Stimulated activated CD8-positive, alpha-beta memory T cell treated with anti-CD3 and anti-CD28 coated beads, Interleukin-7, amount 100 ng/mL, for 1 hour (primary cell): ENCODE measurements around the gene MYOM3.

Experiments used
- DNase-seq, 2 donors: peaks; one replicate each; pipeline ENCODE4 v3.0.0-alpha.2; 2020; ENCODE audit warnings: low read depth in 2 of 2

MYOM3 gene

GRCh38 chr1:24111996-24112779, at the start of gene MYOM3:
MYOM3 (minus strand) TSS chr1:24112135; CDS start chr1:24108636, 3,499 bp downstream.
- peak in 1 of 2 donors; percentile 8 for DNase-seq

DNA sequence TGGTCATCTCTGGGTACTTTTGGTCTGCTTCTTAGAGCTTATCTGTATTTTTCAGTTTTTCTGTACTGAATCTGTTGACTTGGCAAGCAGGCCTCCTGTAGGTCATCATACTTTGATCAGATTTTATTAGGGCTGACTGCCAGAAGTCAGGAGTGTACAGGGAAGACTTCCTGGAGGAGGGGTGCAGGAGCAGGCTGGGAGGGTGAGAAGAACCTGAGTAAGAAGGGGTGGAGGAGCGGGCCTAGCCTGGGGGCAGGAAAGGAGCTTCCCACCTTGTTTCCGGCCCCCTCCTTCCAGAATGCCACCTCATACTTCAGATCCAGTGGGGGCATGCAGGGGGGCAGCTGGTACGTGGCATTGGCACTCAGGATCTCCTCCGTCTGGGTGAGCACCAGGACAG, 49.3 kb upstream of the MYOM3 start:
- no peak for DNase-seq

DNA sequence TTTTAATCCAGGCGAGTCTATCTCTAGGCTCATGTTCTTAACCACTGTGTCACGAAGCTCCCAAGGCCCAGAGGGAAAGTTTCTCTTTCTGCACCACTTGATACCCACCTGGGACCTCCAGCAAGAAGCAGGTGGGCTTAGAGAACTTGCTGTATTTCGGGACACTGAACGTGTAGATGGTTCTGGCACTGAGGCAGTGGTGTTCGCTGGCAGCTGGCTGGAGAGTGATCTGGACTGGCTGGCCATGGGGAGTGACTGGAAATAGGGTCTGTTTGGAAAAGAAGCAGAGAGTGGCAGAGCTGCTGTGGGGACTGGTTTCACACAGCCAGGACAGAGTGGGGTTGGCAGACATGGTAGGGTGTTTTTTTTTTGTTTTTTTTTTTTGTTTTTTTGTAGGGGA, 47.4 kb upstream of the MYOM3 start:
- no peak for DNase-seq

DNA sequence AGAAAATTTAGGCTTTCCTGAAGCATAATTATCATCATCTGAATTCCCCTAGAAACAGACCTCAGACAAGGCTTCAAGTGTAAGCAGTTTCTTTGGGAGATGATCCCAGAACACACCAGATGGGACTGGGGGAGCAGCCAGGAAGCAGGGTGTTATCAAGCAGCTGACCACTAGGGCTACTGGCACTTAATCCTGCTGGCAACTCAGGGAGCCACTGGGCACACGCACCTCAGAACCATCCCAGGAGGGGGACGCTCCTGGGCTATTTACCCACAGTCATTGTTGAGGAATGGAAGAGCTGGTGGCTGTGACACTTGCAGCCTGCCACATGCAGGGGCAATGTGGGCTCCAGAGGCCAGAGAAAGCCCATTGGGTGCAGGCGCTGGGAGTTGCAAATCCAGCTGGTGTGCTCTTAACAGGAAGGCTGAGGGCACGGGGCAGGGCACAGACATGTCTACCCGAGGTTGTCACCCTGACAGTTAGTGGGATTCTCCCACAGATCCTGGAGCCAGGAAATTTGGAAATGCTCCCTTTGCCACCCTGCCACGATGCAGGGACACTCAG, 46.1 kb upstream of the MYOM3 start:
- no peak for DNase-seq

DNA sequence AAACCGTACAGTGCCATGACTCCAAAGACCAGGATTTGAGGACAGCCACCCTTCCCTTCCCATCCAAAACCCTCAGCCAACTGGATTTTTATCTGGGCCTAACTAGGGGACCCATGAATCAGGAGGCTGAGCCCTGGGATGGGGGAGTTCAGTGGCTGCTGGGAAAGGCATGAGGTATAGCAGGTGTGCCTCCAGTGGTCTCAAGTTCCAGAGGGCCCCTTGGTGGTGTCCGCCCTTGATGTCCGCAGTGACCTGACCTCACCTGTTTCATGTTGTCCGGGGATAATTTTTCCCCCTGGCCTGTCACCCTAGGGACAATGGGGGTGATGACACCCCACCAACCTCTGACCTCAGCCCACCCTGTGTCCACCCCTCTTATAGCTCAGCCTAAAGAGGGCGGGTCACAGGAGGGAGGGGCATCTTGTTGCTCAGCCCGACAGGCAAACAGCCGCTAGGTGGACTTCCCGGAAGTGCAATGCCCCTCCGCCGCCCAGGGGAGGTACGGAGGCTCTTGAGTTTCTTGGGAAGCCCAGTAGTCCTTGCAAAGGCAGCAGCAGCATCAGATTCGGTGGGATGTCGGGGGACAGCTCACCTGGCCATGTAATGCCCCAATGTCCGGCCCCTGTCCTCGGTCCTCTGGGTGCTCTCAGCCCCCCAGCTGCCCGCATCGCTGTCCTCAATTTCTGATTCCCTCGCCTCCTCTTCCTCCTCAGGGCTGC, 44.8 kb upstream of the MYOM3 start:
- no peak for DNase-seq

- no peak for DNase-seq
These were observed 43.3 kb upstream of the MYOM3 start for GRCh38 chr1:24155011-24155782.

- no peak for DNase-seq
These were observed 42.3 kb upstream of the MYOM3 start for GRCh38 chr1:24154215-24154614.

- no peak for DNase-seq
These were observed 40.9 kb upstream of the MYOM3 start for GRCh38 chr1:24152631-24153494.

DNA sequence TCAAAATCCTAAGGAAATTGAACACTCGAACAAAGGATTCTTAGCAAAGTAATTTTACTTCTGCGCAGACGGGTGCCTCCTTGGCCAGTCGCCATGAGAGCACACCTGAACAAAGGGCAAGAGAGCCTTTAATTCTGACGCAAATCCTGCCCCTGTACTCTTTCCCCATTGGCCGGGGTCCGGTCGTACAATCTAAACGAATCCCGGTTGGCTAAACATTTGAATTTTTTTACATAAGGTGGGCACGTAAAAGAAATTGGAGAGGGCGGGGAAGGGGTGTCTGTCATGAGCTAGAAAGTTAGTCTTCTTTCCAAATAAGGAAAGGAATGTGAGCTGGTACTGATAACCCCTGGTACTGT, 39.2 kb upstream of the MYOM3 start:
- no peak for DNase-seq

- DNase-seq = peak; percentile 68 to 82
These were observed 38.6 kb upstream of the MYOM3 start for GRCh38 chr1:24150234-24151174.

- DNase-seq = peak in 1 of 2 donors; percentile 6
These were observed 37.9 kb upstream of the MYOM3 start for GRCh38 chr1:24149866-24150233.

- DNase-seq = no peak
These were observed 35.9 kb upstream of the MYOM3 start for GRCh38 chr1:24147816-24148215.

DNA sequence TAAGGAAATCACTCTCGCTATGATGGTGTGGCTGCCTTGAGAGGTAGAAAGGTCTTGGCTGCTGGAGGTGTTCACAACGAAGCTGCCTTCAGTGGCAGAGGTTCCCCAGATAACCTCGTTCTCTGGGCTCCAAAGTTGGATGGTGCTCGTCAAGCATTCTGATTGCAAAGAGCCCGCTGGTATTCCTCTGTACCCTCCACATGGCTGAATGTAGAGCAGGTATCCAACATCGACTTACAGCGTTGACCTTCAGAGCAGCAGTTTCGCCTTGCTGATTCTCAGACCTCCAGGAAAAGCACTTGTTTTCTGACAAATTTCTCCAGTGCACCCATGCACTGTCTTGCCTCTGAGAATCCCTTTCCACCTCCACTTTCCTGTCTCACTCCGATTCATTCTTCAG, 35.3 kb upstream of the MYOM3 start:
- DNase-seq = no peak

DNA sequence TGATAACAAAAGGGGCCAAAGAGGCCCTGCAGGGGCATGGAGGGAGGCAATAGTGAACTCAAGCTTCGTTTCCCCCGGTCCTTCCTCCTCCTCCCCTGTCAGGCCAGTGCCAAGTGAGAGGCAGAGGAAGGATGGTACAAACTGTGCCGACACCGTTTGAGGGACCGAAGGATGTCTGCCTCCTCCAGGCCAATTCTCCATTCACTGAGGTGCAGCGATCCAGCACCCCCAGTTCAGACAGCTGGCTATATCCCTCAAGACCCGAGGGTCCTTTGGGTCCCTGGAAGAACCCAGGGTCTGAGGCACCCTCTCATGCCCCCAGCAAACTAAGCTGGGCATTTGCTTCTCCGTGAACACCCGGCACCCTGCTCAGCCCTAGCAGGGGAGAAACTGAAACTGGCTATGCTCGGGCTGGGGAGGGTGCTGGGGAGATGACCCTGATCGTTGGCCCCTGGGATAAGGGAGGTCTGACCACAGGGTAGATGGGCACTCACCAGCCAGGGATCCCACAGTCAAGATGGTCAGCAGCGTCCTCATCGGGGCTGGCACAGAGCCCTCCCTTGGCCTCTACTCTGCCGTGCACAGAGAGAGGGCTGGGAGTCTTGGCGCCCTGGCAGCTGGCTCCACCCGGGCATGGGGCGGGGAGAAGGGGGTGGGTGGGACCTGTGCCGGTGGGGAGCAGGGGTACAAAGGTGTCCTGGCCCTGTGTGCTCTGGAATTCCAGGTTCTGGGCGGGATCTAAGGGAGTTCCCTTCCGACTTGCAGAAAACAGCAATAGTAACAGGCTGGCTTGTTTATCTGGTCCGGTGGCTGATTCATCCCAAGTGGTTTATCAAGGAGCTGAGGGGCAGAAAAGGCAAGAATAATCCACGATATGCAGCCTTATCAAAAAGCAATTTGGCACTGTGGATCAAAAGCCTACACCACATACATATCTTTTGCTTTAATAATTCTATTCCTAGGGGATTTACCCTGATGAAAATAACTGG, 30.9 kb upstream of the MYOM3 start, which contains the start of gene IL22RA1:
IL22RA1 (minus strand) TSS at position 595 of the 989 bp plus-strand sequence; CDS start at position 537, 58 bp downstream.
- no peak for DNase-seq

DNA sequence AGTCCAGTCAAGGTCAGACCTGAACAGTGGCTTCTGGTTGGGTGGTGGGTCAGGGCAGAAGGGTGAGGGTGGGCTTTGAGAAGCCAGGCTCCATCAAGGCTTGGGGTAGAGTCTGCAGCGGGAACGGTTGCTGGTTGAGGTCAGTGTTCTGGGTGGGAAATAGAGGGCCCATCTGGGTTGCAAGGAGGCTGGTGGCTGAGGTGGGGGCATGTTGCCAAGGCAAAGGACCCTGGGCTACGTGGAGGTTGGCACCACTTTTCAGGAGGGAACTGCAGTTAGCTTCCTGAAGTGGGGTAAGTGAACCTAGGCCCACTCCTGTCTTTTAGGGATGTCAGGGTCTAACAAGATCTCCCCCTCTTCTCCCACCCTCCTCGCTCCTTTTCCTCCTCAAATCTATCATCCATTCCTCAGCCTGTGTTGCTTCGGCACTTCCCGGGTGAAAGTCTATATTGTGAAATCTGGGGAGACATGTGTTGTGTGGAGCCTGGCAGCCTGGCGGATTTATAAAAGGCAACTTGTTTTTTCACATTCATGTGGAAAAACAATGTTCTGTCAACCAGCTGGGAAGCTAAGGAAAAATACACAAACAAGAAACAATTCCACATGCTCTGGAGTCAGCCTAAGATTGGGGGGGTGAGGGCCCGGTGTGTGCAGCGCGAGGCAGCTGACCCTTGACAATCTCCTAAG, 29.5 kb upstream of the MYOM3 start:
- DNase-seq = no peak

DNA sequence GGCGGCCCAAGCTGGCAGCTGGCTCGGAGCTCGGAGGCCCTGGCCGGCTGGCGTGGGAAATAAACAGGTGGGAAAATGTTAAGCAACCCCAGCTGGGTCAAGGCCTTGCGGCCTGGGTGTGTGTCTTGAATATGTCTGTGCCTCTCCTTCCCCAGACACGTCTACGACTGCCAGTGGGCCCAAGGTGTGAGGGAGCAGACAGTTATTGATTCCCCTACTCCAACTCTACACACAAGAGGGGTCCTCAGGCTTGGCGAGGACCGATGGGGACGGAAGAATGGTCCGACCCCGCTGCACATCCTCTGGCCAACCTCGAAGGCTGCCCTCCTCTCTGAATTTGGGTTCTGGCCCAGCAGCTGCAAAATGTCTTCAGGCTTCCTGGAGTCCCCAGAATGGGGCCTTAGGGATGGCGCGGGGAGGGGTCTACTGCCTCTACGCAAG, 28.8 kb upstream of the MYOM3 start:
- DNase-seq = no peak

GRCh38 chr1:24139841-24140425, 28.0 kb upstream of the MYOM3 start:
- no peak for DNase-seq

- DNase-seq = no peak
These were observed 27.2 kb upstream of the MYOM3 start for GRCh38 chr1:24139222-24139489.
